Measurements from ENCODE around the gene CRP.
"Not testable (repeated sequence)": the region's sequence is repeated elsewhere in the genome, so short reads cannot be mapped to it uniquely, and the experiment has no call there.

CRP gene

GRCh38 chr1:159699246-159699645 lies 15.1 kb downstream of the CRP start:
- no peak overlapping the region for H3K56ac ChIP-seq (ENCODE audit: low read length)
- no peak overlapping the region for H2BK5ac ChIP-seq (ENCODE audit: low read length)
- H2BK120ac ChIP-seq (ENCODE audit: low read depth, low read length), result no peak overlapping the region
- no peaks in the 10 kb centered on the region for H3K36me3 ChIP-seq (ENCODE audit: control insufficient read depth, insufficient read depth, low read length)
- H4K5ac ChIP-seq (ENCODE audit: low read length), result no peak overlapping the region
- H3K4ac ChIP-seq (ENCODE audit: low read depth, low read length), result no peak overlapping the region
- no peak overlapping the region for H3K4me2 ChIP-seq (ENCODE audit: low read length)
- H3K27me3 ChIP-seq (ENCODE audit: insufficient read depth, low read length, poor library complexity), result no peaks in the 10 kb centered on the region
- H2BK15ac ChIP-seq (replicated peaks; ENCODE audit: low read depth), result no peak overlapping the region
- no peak for DNase-seq
- no peak overlapping the region for H4K8ac ChIP-seq (ENCODE audit: low read depth, low read length)
- H3K79me1 ChIP-seq (ENCODE audit: low read length), result no peaks in the 10 kb centered on the region
- no peak overlapping the region for H3K27ac ChIP-seq (ENCODE audit: low read depth, low read length)
- no peaks in the 10 kb centered on the region for H3K79me2 ChIP-seq (ENCODE audit: control insufficient read depth, insufficient read depth, low read length)
- H3K4me1 ChIP-seq (ENCODE audit: control insufficient read depth, low read depth, low read length), result no peaks in the 10 kb centered on the region
- H3K9ac ChIP-seq (ENCODE audit: low read length), result no peak overlapping the region
- no peak overlapping the region for H3K23ac ChIP-seq (ENCODE audit: low read length)
- H3K18ac ChIP-seq (ENCODE audit: low read length), result no peak overlapping the region
- no peak overlapping the region for H3K4me3 ChIP-seq (ENCODE audit: low read length)
- H2AK5ac ChIP-seq (ENCODE audit: low read length), result no peak overlapping the region

GRCh38 chr1:159687511-159687910 lies 26.9 kb downstream of the CRP start:
- Histone ChIP-seq H3K36me3 (ENCODE audit: control insufficient read depth, insufficient read depth, low read length) (no peaks in the 10 kb centered on the region), H4K5ac (ENCODE audit: low read length) (no peak overlapping the region), H3K4me3 (ENCODE audit: low read length) (no peak overlapping the region), H3K23ac (ENCODE audit: low read length) (no peak overlapping the region), H2AK5ac (ENCODE audit: low read length) (no peak overlapping the region), H3K27me3 (ENCODE audit: insufficient read depth, low read length, poor library complexity) (no peaks in the 10 kb centered on the region), H3K27ac (ENCODE audit: low read depth, low read length) (no peak overlapping the region), H3K79me1 (ENCODE audit: low read length) (no peaks in the 10 kb centered on the region), H3K56ac (ENCODE audit: low read length) (no peak overlapping the region), H2BK120ac (ENCODE audit: low read depth, low read length) (no peak overlapping the region), H3K4me1 (ENCODE audit: control insufficient read depth, low read depth, low read length) (no peaks in the 10 kb centered on the region), H2BK5ac (ENCODE audit: low read length) (no peak overlapping the region), H3K4me2 (ENCODE audit: low read length) (no peak overlapping the region), H3K9ac (ENCODE audit: low read length) (no peak overlapping the region), H2BK15ac (replicated peaks; ENCODE audit: low read depth) (no peak overlapping the region), H3K79me2 (ENCODE audit: control insufficient read depth, insufficient read depth, low read length) (no peaks in the 10 kb centered on the region), H3K18ac (ENCODE audit: low read length) (no peak overlapping the region), H4K8ac (ENCODE audit: low read depth, low read length) (no peak overlapping the region), H3K4ac (ENCODE audit: low read depth, low read length) (no peak overlapping the region)
- DNase-seq, result no peak

DNA sequence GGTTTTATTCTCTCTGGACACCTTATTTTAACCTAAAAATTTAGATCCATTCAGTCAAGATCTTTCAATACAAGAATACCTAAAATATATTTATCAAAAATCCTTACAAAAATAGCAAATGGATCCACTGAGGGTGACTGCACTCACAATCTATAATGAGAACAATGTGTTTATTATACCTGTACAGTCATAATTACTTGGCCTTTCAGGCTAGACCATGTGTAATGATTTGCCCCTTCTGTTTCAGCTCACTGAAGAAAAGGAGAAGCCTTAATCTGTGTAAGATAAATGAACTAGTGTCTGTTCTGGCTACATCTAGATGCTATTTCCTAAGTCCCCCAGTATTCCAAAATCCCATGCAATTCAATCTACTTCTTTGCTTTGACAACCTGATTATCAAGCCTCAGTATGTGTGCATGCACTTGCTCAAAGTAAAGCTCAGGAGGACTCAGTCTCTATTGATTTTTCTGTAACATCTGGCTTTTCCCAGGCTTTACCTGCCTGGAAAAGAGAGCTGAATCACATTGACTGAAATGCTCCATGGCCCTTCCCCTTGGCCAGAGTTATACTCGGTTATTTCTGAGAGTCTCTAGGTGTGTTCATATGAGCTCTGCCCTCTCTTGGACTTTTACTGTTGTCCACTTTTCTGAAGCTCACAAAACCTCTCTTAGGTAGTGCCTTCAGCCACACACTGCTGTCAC lies 27.6 kb downstream of the CRP start:
- H3K56ac ChIP-seq (ENCODE audit: low read length), result no peak overlapping the region
- no peak overlapping the region for H4K8ac ChIP-seq (ENCODE audit: low read depth, low read length)
- WGBS (ENCODE audit: extremely low coverage, insufficient coverage, low lambda C conversion rate), result no CpG with 5 or more reads among the region's 1 CpG
- no peak overlapping the region for H2BK5ac ChIP-seq (ENCODE audit: low read length)
- DNase-seq, result no peak
- H3K27me3 ChIP-seq (ENCODE audit: insufficient read depth, low read length, poor library complexity), result no peaks in the 10 kb centered on the region
- no peaks in the 10 kb centered on the region for H3K36me3 ChIP-seq (ENCODE audit: control insufficient read depth, insufficient read depth, low read length)
- H2BK15ac ChIP-seq (replicated peaks; ENCODE audit: low read depth), result no peak overlapping the region
- H3K23ac ChIP-seq (ENCODE audit: low read length), result no peak overlapping the region
- H3K9ac ChIP-seq (ENCODE audit: low read length), result no peak overlapping the region
- H3K4me2 ChIP-seq (ENCODE audit: low read length), result no peak overlapping the region
- H3K27ac ChIP-seq (ENCODE audit: low read depth, low read length), result no peak overlapping the region
- H3K4ac ChIP-seq (ENCODE audit: low read depth, low read length), result no peak overlapping the region
- H3K79me2 ChIP-seq (ENCODE audit: control insufficient read depth, insufficient read depth, low read length), result no peaks in the 10 kb centered on the region
- H2BK120ac ChIP-seq (ENCODE audit: low read depth, low read length), result no peak overlapping the region
- no peaks in the 10 kb centered on the region for H3K4me1 ChIP-seq (ENCODE audit: control insufficient read depth, low read depth, low read length)
- no peak overlapping the region for H3K18ac ChIP-seq (ENCODE audit: low read length)
- no peaks in the 10 kb centered on the region for H3K79me1 ChIP-seq (ENCODE audit: low read length)
- no peak overlapping the region for H3K4me3 ChIP-seq (ENCODE audit: low read length)
- no peak overlapping the region for H2AK5ac ChIP-seq (ENCODE audit: low read length)
- H4K5ac ChIP-seq (ENCODE audit: low read length), result no peak overlapping the region

GRCh38 chr1:159678939-159679338 lies 35.5 kb downstream of the CRP start:
- no peak overlapping the region for H3K56ac ChIP-seq (ENCODE audit: low read length)
- WGBS (ENCODE audit: extremely low coverage, insufficient coverage, low lambda C conversion rate), result no CpG with 5 or more reads among the region's 5 CpGs
- H3K79me1 ChIP-seq (ENCODE audit: low read length), result no peaks in the 10 kb centered on the region
- no peak overlapping the region for H3K4me3 ChIP-seq (ENCODE audit: low read length)
- H3K23ac ChIP-seq (ENCODE audit: low read length), result no peak overlapping the region
- no peak overlapping the region for H3K27ac ChIP-seq (ENCODE audit: low read depth, low read length)
- no peak overlapping the region for H2BK15ac ChIP-seq (replicated peaks; ENCODE audit: low read depth)
- no peak for DNase-seq
- H3K4me2 ChIP-seq (ENCODE audit: low read length), result no peak overlapping the region
- no peaks in the 10 kb centered on the region for H3K36me3 ChIP-seq (ENCODE audit: control insufficient read depth, insufficient read depth, low read length)
- H2BK5ac ChIP-seq (ENCODE audit: low read length), result no peak overlapping the region
- no peak overlapping the region for H3K4ac ChIP-seq (ENCODE audit: low read depth, low read length)
- H4K5ac ChIP-seq (ENCODE audit: low read length), result no peak overlapping the region
- H2AK5ac ChIP-seq (ENCODE audit: low read length), result no peak overlapping the region
- H4K8ac ChIP-seq (ENCODE audit: low read depth, low read length), result no peak overlapping the region
- H3K27me3 ChIP-seq (ENCODE audit: insufficient read depth, low read length, poor library complexity), result no peaks in the 10 kb centered on the region
- no peak overlapping the region for H3K9ac ChIP-seq (ENCODE audit: low read length)
- H3K79me2 ChIP-seq (ENCODE audit: control insufficient read depth, insufficient read depth, low read length), result no peaks in the 10 kb centered on the region
- no peak overlapping the region for H2BK120ac ChIP-seq (ENCODE audit: low read depth, low read length)
- H3K4me1 ChIP-seq (ENCODE audit: control insufficient read depth, low read depth, low read length), result no peaks in the 10 kb centered on the region
- no peak overlapping the region for H3K18ac ChIP-seq (ENCODE audit: low read length)

DNA sequence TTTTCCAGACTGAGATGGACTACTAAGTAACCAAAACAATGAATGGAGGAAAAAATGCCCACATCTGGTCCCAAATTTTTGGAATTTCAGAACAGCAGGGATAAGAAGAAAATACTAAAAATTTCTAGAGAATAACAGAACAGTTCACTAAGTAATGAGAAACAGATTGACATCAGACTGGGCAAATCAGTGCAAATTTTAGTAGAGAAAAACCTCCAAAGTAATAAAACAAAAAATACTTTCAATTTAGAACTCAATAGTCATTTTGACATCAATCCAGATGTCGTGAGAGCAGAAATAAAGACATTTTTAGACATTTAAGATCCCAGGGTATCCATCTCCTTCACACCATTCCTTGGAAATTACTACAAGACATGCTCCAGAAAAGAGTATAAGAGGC lies 39.3 kb downstream of the CRP start:
- no peaks in the 10 kb centered on the region for H3K4me1 ChIP-seq (ENCODE audit: control insufficient read depth, low read depth, low read length)
- WGBS (ENCODE audit: extremely low coverage, insufficient coverage, low lambda C conversion rate), result no CpG with 5 or more reads among the region's 1 CpG
- H2BK15ac ChIP-seq (replicated peaks; ENCODE audit: low read depth), result no peak overlapping the region
- H3K79me2 ChIP-seq (ENCODE audit: control insufficient read depth, insufficient read depth, low read length), result no peaks in the 10 kb centered on the region
- no peak overlapping the region for H3K4me2 ChIP-seq (ENCODE audit: low read length)
- no peak overlapping the region for H3K23ac ChIP-seq (ENCODE audit: low read length)
- no peak overlapping the region for H4K8ac ChIP-seq (ENCODE audit: low read depth, low read length)
- H3K79me1 ChIP-seq (ENCODE audit: low read length), result no peaks in the 10 kb centered on the region
- no peak overlapping the region for H3K18ac ChIP-seq (ENCODE audit: low read length)
- no peak overlapping the region for H3K9ac ChIP-seq (ENCODE audit: low read length)
- no peak overlapping the region for H2BK5ac ChIP-seq (ENCODE audit: low read length)
- no peaks in the 10 kb centered on the region for H3K36me3 ChIP-seq (ENCODE audit: control insufficient read depth, insufficient read depth, low read length)
- H4K5ac ChIP-seq (ENCODE audit: low read length), result no peak overlapping the region
- no peak overlapping the region for H3K4ac ChIP-seq (ENCODE audit: low read depth, low read length)
- H2BK120ac ChIP-seq (ENCODE audit: low read depth, low read length), result no peak overlapping the region
- no peaks in the 10 kb centered on the region for H3K27me3 ChIP-seq (ENCODE audit: insufficient read depth, low read length, poor library complexity)
- no peak overlapping the region for H2AK5ac ChIP-seq (ENCODE audit: low read length)
- no peak overlapping the region for H3K56ac ChIP-seq (ENCODE audit: low read length)
- no peak overlapping the region for H3K27ac ChIP-seq (ENCODE audit: low read depth, low read length)
- no peak overlapping the region for H3K4me3 ChIP-seq (ENCODE audit: low read length)
- DNase-seq, result no peak

GRCh38 chr1:159672390-159672789 lies 42.0 kb downstream of the CRP start:
- WGBS (ENCODE audit: extremely low coverage, insufficient coverage, low lambda C conversion rate), result no CpG with 5 or more reads among the region's 1 CpG
- not testable (repeated sequence) for H3K4me1 ChIP-seq (ENCODE audit: control insufficient read depth, low read depth, low read length); H3K4me3 ChIP-seq (ENCODE audit: low read length); H3K4me2 ChIP-seq (ENCODE audit: low read length); H3K18ac ChIP-seq (ENCODE audit: low read length); H3K27ac ChIP-seq (ENCODE audit: low read depth, low read length); H4K5ac ChIP-seq (ENCODE audit: low read length); H3K79me2 ChIP-seq (ENCODE audit: control insufficient read depth, insufficient read depth, low read length); H2AK5ac ChIP-seq (ENCODE audit: low read length); H4K8ac ChIP-seq (ENCODE audit: low read depth, low read length); H3K23ac ChIP-seq (ENCODE audit: low read length); H3K56ac ChIP-seq (ENCODE audit: low read length); H3K4ac ChIP-seq (ENCODE audit: low read depth, low read length); H3K79me1 ChIP-seq (ENCODE audit: low read length); DNase-seq; H2BK120ac ChIP-seq (ENCODE audit: low read depth, low read length); H3K9ac ChIP-seq (ENCODE audit: low read length); H3K27me3 ChIP-seq (ENCODE audit: insufficient read depth, low read length, poor library complexity); H3K36me3 ChIP-seq (ENCODE audit: control insufficient read depth, insufficient read depth, low read length); H2BK5ac ChIP-seq (ENCODE audit: low read length); H2BK15ac ChIP-seq (replicated peaks; ENCODE audit: low read depth)
